Smooth muscle cell (in vitro differentiated cells): Measurements from ENCODE around the gene SPRED2. TPM values are rescaled to one million over a fixed set of nuclear protein-coding genes. Genes with fewer than 3 reads are reported as not detected.
"Not testable (repeated sequence)": the region's sequence is repeated elsewhere in the genome, so short reads cannot be mapped to it uniquely, and the experiment has no call there.

Experiments used
- DNase-seq: peaks from one replicate; lab custom pipeline; 2025; ENCODE audit not compliant: unreplicated experiment; lab: John Stamatoyannopoulos, UW
- H2AFZ ChIP-seq: fragments of 200-600 bp; sonication (generic); 2 replicates; pipeline ENCODE4 v1.6.0; 2016; ENCODE audit warnings: antibody characterized with exemption, low read depth, mild to moderate bottlenecking
- H3F3A ChIP-seq: fragments of 200-600 bp; sonication (generic); 2 replicates; pipeline ENCODE4 v1.6.0; 2017; ENCODE audit warnings: antibody characterized with exemption, low read depth
- H3K27ac ChIP-seq: fragments of 200-600 bp; sonication (generic); 2 replicates; pipeline ENCODE4 v1.5.1; 2016; ENCODE audit warnings: low read depth, mild to moderate bottlenecking
- H3K27me3 ChIP-seq: fragments of 200-600 bp; sonication (generic); 2 replicates; pipeline ENCODE4 v1.6.1; 2016; ENCODE audit warnings: low read depth, mild to moderate bottlenecking
- H3K36me3 ChIP-seq: fragments of 200-600 bp; sonication (generic); 2 replicates; pipeline ENCODE4 v1.5.1; 2016; ENCODE audit warnings: low read depth
- H3K4me1 ChIP-seq: fragments of 200-600 bp; sonication (generic); 2 replicates; pipeline ENCODE4 v1.5.1; 2016; ENCODE audit warnings: low read depth
- H3K4me2 ChIP-seq: fragments of 200-600 bp; sonication (generic); 2 replicates; pipeline ENCODE4 v1.6.0; 2016; ENCODE audit warnings: mild to moderate bottlenecking
- H3K4me3 ChIP-seq: fragments of 200-600 bp; sonication (generic); 2 replicates; pipeline ENCODE4 v1.5.1; 2016; ENCODE audit warnings: mild to moderate bottlenecking
- H3K79me2 ChIP-seq: fragments of 200-600 bp; sonication (generic); 2 replicates; pipeline ENCODE4 v1.6.0; 2016; ENCODE audit warnings: low read depth, mild to moderate bottlenecking
- H3K9ac ChIP-seq: fragments of 200-600 bp; sonication (generic); 2 replicates; pipeline ENCODE4 v1.6.0; 2016; ENCODE audit warnings: low read depth
- H3K9me3 ChIP-seq: fragments of 200-600 bp; sonication (generic); replicated peaks from 2 replicates; pipeline ENCODE4 v1.5.1; 2016; ENCODE audit warnings: low read depth
- H4K20me1 ChIP-seq: fragments of 200-600 bp; sonication (generic); 2 replicates; pipeline ENCODE4 v1.6.0; 2016; ENCODE audit warnings: low read depth
- CTCF ChIP-seq: fragments of 200-600 bp; sonication (generic); IDR thresholded peaks from 2 replicates; pipeline ENCODE4 v1.5.1; 2017; ENCODE audit warnings: borderline replicate concordance, mild to moderate bottlenecking, antibody characterized with exemption; ENCODE audit not compliant: insufficient read depth, poor library complexity, severe bottlenecking
- WGBS: methylation state at CpG from one replicate; pipeline ENCODE4 v1.1.7; 2016; ENCODE audit warnings: low lambda C conversion rate; 5-methylcytosine and 5-hydroxymethylcytosine counted together
- polyA plus RNA-seq: library from polyadenylated mRNA; unstranded; fragments of >200 nt; fragmentation: Nextera tagmentation; extraction: Ambion mirVana; gene quantifications from 2 replicates; pipeline ENCODE4 v1.2.1, GENCODE V29; 2016
- total RNA-seq: library from RNA; depleted of rRNA; stranded (reverse); fragments of >200 nt; gene quantifications from 2 replicates; pipeline ENCODE4 v1.2.3, GENCODE V29; 2014

The SPRED2 gene
- total and polyA plus RNA-seq, 2 experiments from 2014 or later = 18.3 to 23.7 TPM

- Histone ChIP-seq H3K4me3 (no peak overlapping the region), H3K79me2 (peaks cover 41% of the 10 kb centered on the region), H3K9me3 (no peaks in the 10 kb centered on the region), H3F3A (no peaks in the 10 kb centered on the region), H3K27ac (peak overlapping the region; percentile 35), H3K4me1 (peaks cover 5% of the 10 kb centered on the region), H3K36me3 (no peaks in the 10 kb centered on the region), H2AFZ (no peak overlapping the region), H4K20me1 (peaks cover 6% of the 10 kb centered on the region), H3K4me2 (no peak overlapping the region), H3K9ac (no peak overlapping the region), H3K27me3 (no peaks in the 10 kb centered on the region)
- no peak for TF ChIP-seq CTCF
- WGBS = 79% methylated on average over 9 of the region's 9 CpGs
- DNase-seq = no peak
Measured at GRCh38 chr2:65340898-65341681, 91.3 kb downstream of the SPRED2 start.

GRCh38 chr2:65339648-65340047 lies 92.8 kb downstream of the SPRED2 start:
- DNase-seq = no peak
- H3K27me3 ChIP-seq = no peaks in the 10 kb centered on the region

GRCh38 chr2:65338830-65339495 lies 93.4 kb downstream of the SPRED2 start:
- not testable (repeated sequence) for H3K9me3 ChIP-seq, H3K4me1 ChIP-seq, H3K36me3 ChIP-seq, H3K27me3 ChIP-seq, H3K4me2 ChIP-seq, H3K4me3 ChIP-seq, H2AFZ ChIP-seq, H4K20me1 ChIP-seq, H3K9ac ChIP-seq, H3K27ac ChIP-seq, DNase-seq, H3F3A ChIP-seq
- peaks cover 28% of the 10 kb centered on the region for H3K79me2 ChIP-seq
- 97% methylated on average over 19 of the region's 39 CpGs for WGBS

More at GRCh38 chr2:65339648-65340047, 92.8 kb downstream of the SPRED2 start:
- Histone ChIP-seq H3K27ac (no peak overlapping the region), H3K4me1 (peaks cover 5% of the 10 kb centered on the region), H3K79me2 (peaks cover 30% of the 10 kb centered on the region), H3K9ac (no peak overlapping the region), H2AFZ (no peak overlapping the region), H3F3A (no peaks in the 10 kb centered on the region), H4K20me1 (no peaks in the 10 kb centered on the region), H3K4me2 (no peak overlapping the region), H3K4me3 (no peak overlapping the region), H3K9me3 (no peaks in the 10 kb centered on the region), H3K36me3 (no peaks in the 10 kb centered on the region)
- no peak for TF ChIP-seq CTCF

DNA sequence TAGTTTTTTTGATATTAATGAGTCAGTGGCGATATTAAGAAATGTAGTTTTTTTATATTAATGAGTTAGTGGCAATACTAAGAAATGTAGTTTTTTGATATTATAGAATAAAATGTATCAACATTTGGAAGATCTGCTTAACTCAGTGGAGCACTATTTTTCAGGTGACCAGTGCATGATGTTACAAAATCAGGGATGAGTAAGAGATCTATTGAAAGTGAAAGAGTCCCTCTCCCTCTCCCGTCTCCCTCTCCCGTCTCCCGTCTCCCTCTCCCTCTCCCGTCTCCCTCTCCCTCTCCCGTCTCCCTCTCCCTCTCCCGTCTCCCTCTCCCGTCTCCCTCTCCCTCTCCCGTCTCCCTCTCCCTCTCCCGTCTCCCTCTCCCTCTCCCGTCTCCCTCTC lies 94.5 kb downstream of the SPRED2 start:
- H3K9ac ChIP-seq, H3K4me1 ChIP-seq, H3K36me3 ChIP-seq, H3K4me3 ChIP-seq, H3K4me2 ChIP-seq, H3K9me3 ChIP-seq, H3F3A ChIP-seq, H3K27ac ChIP-seq, H2AFZ ChIP-seq, DNase-seq, H3K27me3 ChIP-seq, H4K20me1 ChIP-seq: not testable (repeated sequence)
- peaks cover 28% of the 10 kb centered on the region for H3K79me2 ChIP-seq
- WGBS = 100% methylated on average over 1 of the region's 11 CpGs
